Neural cell (in vitro differentiated cells): ENCODE data around the gene STAT5B. TPM values are rescaled to one million over a fixed set of nuclear protein-coding genes. Genes with fewer than 3 reads are reported as not detected.
"Not testable (repeated sequence)": the region's sequence is repeated elsewhere in the genome, so short reads cannot be mapped to it uniquely, and the experiment has no call there.

Experiments
- H2AFZ ChIP-seq: fragments of 200-600, 300-800 bp; sonication (generic), shearing (Covaris generic); 2 replicates; pipeline ENCODE4 v1.6.0; 2014; ENCODE audit warnings: low read depth, mild to moderate bottlenecking, antibody characterized with exemption, low read length, moderate library complexity
- H3F3A ChIP-seq: fragments of 200-600 bp; shearing (Covaris generic); 2 replicates; pipeline ENCODE4 v1.6.1; 2016; ENCODE audit warnings: mild to moderate bottlenecking, moderate library complexity, mixed read lengths, antibody characterized with exemption, low read length; ENCODE audit not compliant: insufficient read depth, poor library complexity, severe bottlenecking
- H3K27ac ChIP-seq: fragments of 200-600, 300-800 bp; sonication (generic), shearing (Covaris generic); 2 replicates; pipeline ENCODE4 v1.5.1; 2014; ENCODE audit warnings: mild to moderate bottlenecking, low read length, moderate library complexity
- H3K27me3 ChIP-seq: fragments of 300-800, 200-600 bp; sonication (generic), shearing (Covaris generic); 2 replicates; pipeline ENCODE4 v1.6.0; 2014; ENCODE audit warnings: mild to moderate bottlenecking, low read depth, low read length, moderate library complexity; ENCODE audit not compliant: insufficient read depth
- H3K36me3 ChIP-seq: fragments of 300-800, 200-600 bp; sonication (generic), shearing (Covaris generic); 2 replicates; pipeline ENCODE4 v1.5.1; 2014; ENCODE audit warnings: mild to moderate bottlenecking, antibody characterized with exemption, low read length, moderate library complexity; ENCODE audit not compliant: insufficient read depth
- H3K4me2 ChIP-seq: fragments of 300-800, 200-600 bp; sonication (generic), shearing (Covaris generic); 2 replicates; pipeline ENCODE4 v1.6.0; 2014; ENCODE audit warnings: mild to moderate bottlenecking, low read length
- H3K4me3 ChIP-seq: fragments of 300-800, 200-600 bp; sonication (generic), shearing (Covaris generic); 2 replicates; pipeline ENCODE4 v1.5.1; 2014; ENCODE audit warnings: mild to moderate bottlenecking, low read length, moderate library complexity
- H3K79me2 ChIP-seq: fragments of 200-600 bp; shearing (Covaris generic); replicated peaks from 2 replicates; pipeline ENCODE4 v1.6.0; 2014; ENCODE audit warnings: mild to moderate bottlenecking, low read length, moderate library complexity; ENCODE audit not compliant: insufficient read depth
- H3K9ac ChIP-seq: fragments of 300-800, 200-600 bp; sonication (generic), shearing (Covaris generic); 2 replicates; pipeline ENCODE4 v1.6.1; 2016; ENCODE audit warnings: mild to moderate bottlenecking, low read length, mixed read lengths
- H3K9me2 ChIP-seq: fragments of 200-600 bp; shearing (Covaris generic); 2 replicates; pipeline ENCODE4 v1.6.1; 2016; ENCODE audit warnings: mild to moderate bottlenecking, low read length, mixed read lengths; ENCODE audit not compliant: insufficient read depth
- H3K9me3 ChIP-seq: fragments of 200-600, 300-800 bp; sonication (generic), shearing (Covaris generic); 2 replicates; pipeline ENCODE4 v1.6.1; 2016; ENCODE audit warnings: mild to moderate bottlenecking, mixed run types, low read length, moderate library complexity, mixed read lengths
- H4K20me1 ChIP-seq: fragments of 200-600 bp; shearing (Covaris generic); 2 replicates; pipeline ENCODE4 v1.6.1; 2016; ENCODE audit warnings: mild to moderate bottlenecking, mixed run types; ENCODE audit not compliant: insufficient read depth
- CTCF ChIP-seq: fragments of 450-650 bp; IDR thresholded peaks from 2 replicates; pipeline ENCODE4 v1.5.1; 2014; ENCODE audit warnings: antibody characterized with exemption, mild to moderate bottlenecking, moderate library complexity; ENCODE audit not compliant: poor library complexity, severe bottlenecking
- EP300 ChIP-seq: fragments of 450-650 bp; conservative IDR thresholded peaks from 2 replicates; pipeline ENCODE4 v1.6.1; 2014; ENCODE audit warnings: antibody characterized with exemption, mild to moderate bottlenecking, moderate library complexity; ENCODE audit not compliant: poor library complexity, severe bottlenecking
- MXI1 ChIP-seq: fragments of 450-650 bp; conservative IDR thresholded peaks from 2 replicates; pipeline ENCODE4 v1.6.1; 2014; ENCODE audit warnings: antibody characterized with exemption, mild to moderate bottlenecking; ENCODE audit not compliant: poor library complexity, severe bottlenecking
- POLR2AphosphoS5 ChIP-seq: IDR thresholded peaks from 2 replicates; pipeline ENCODE4 v1.6.1; 2012
- RAD21 ChIP-seq: fragments of 450-650 bp; conservative IDR thresholded peaks from 2 replicates; pipeline ENCODE4 v1.6.1; 2014; ENCODE audit warnings: antibody characterized with exemption, mild to moderate bottlenecking, moderate library complexity
- SMC3 ChIP-seq: fragments of 450-650 bp; conservative IDR thresholded peaks from 2 replicates; pipeline ENCODE4 v1.6.1; 2014; ENCODE audit warnings: antibody characterized with exemption, mild to moderate bottlenecking, moderate library complexity; ENCODE audit not compliant: poor library complexity
- TAF1 ChIP-seq: IDR thresholded peaks from 2 replicates; pipeline ENCODE4 v1.6.1; 2012; ENCODE audit warnings: low read depth
- polyA plus RNA-seq: library from polyadenylated mRNA; depleted of rRNA; stranded (reverse); fragments of >200 nt; gene quantifications from 2 replicates; pipeline ENCODE4 v1.2.3, GENCODE V29; 2014

Gene STAT5B
- polyA plus RNA-seq, 1 donor from 2014 or later: 47.4 TPM

DNA sequence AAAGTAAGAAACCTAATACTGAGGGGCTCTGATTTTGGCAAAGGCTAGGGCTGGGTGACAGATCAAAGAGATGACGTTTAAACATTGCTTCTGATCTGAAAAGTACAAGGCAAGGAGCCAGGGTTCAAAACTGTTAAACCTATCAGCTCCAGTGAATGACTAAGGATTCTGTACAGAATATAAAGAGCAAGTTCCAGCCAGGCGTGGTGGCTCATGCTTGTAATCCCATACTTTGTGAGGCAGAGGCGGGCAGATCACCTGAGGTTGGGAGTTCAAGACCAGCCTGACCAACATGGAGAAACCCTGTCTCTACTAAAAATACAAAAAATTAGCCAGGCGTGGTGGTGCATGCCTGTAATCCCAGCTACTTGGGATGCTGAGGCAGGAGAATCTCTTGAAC, 35.3 kb downstream of the STAT5B start:
- H2AFZ ChIP-seq, H3K27ac ChIP-seq, H3K27me3 ChIP-seq, H3K4me2 ChIP-seq, H3K4me3 ChIP-seq, H3K36me3 ChIP-seq, H3K9me3 ChIP-seq, H3F3A ChIP-seq, H3K9ac ChIP-seq, H3K9me2 ChIP-seq, H4K20me1 ChIP-seq, H3K79me2 ChIP-seq: not testable (repeated sequence)

- Histone ChIP-seq H3K27me3 (no peaks in the 10 kb centered on the region), H4K20me1 (no peaks in the 10 kb centered on the region), H2AFZ (no peak overlapping the region), H3K9me3 (no peaks in the 10 kb centered on the region), H3K4me2 (no peak overlapping the region), H3K9ac (no peak overlapping the region), H3K27ac (no peak overlapping the region), H3F3A (no peaks in the 10 kb centered on the region), H3K36me3 (no peaks in the 10 kb centered on the region), H3K4me3 (no peak overlapping the region), H3K79me2 (peaks cover 12% of the 10 kb centered on the region), H3K9me2 (no peaks in the 10 kb centered on the region)
- TF ChIP-seq POLR2AphosphoS5: no peak
- TF ChIP-seq CTCF: no peak
- TF ChIP-seq MXI1: no peak
- no peak for TF ChIP-seq TAF1
- no peak for TF ChIP-seq SMC3
- TF ChIP-seq EP300: no peak
- TF ChIP-seq RAD21: no peak
These were observed 36.0 kb downstream of the STAT5B start for GRCh38 chr17:42240201-42240600.

DNA sequence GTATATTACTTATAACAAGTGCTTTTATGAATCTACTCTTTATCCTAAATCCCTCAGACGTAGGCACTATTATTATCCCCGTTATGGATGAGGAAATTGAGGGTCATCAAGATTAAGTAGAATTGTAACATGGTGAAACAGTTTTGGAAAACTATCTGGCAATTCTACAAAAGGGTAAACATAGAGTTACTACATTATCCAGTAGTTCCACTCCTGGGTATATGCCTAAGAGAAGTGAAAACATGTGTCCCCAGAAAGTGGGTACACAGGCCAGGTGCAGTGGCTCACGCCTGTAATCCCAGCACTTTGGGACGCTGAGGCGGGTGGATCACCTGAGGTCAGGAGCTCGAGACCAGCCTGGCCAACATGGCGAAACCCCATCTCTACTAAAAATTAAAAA, 36.6 kb downstream of the STAT5B start:
- H3K79me2 ChIP-seq: peaks cover 12% of the 10 kb centered on the region
- not testable (repeated sequence) for H3K4me2 ChIP-seq, H3K27ac ChIP-seq, H2AFZ ChIP-seq, H3K9ac ChIP-seq, H3K9me3 ChIP-seq, H3K36me3 ChIP-seq, H3K4me3 ChIP-seq, H3K9me2 ChIP-seq, H3F3A ChIP-seq, H4K20me1 ChIP-seq, H3K27me3 ChIP-seq

DNA sequence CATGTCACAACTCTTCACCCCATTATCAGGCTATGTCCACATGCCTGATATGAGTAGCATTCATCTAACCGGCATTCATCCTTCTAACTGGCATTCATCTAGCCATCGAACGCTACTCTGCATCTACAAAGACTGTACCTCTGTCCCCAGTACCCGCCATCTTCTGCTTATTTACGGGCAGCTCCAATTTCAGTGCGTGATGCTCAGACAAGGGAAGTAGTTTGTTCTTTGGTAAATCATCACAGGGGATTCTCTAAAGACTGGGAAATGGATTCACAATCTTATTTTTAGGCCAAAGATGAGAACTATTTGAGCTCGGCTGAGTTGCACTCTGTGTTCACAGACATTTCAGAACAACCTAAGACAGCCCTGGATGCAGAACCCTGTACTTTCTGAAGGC, 39.4 kb downstream of the STAT5B start:
- TF ChIP-seq RAD21 (no peak), TAF1 (no peak)
- Histone ChIP-seq H3K27me3 (no peaks in the 10 kb centered on the region), H2AFZ (no peak overlapping the region), H3K9me2 (no peaks in the 10 kb centered on the region), H3K27ac (no peak overlapping the region), H3F3A (no peaks in the 10 kb centered on the region), H3K9ac (no peak overlapping the region), H3K36me3 (no peaks in the 10 kb centered on the region), H3K4me3 (no peak overlapping the region), H3K4me2 (no peak overlapping the region), H3K9me3 (no peaks in the 10 kb centered on the region), H4K20me1 (no peaks in the 10 kb centered on the region), H3K79me2 (peaks cover 9% of the 10 kb centered on the region)
